ENCODE measurements around the gene CACNA2D4. TPM values are rescaled to one million over a fixed set of nuclear protein-coding genes. Genes with fewer than 3 reads are reported as not detected.

The CACNA2D4 gene
- total RNA-seq, 6 experiments from 2014 or later = 0.07 to 0.26 (median 0.23) TPM; not detected in 2

DNA sequence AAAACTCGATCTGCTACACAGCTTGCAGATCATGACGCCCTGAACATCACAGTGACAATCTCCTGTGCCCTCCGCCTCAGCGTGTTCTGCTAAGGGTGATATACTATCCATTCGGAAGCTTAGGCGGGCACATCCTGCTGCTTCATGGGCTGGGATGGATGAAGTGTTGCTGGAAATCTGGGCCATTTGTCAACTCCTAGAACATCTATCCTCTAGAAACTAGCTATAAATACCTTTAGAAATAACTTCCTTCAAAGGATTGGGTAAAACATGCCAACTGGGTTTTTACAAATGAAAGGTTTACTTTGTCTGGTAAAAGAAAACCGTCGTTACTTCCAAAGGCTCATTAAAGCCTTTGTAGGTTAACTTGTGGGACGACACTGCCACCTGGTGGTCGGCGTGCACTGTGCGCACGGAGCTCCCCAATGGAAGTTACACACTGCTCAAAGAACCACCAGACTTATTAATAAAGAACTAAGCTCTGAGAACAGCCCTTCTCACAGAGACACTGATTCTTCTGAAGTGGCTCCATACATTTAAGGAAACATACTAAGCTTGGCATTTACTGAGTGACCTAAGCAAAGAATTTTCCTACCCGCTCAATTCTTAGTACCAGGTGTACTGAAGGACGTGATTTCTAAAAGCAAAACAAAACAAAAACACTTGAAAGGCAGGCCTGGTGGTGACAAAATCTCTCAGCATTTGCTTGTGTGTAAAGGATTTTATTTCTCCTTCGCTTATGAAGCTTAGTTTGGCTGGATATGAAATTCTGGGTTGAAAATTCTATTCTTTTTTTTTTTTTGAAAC is 21.6 kb upstream of the CACNA2D4 start:
- DNase-seq = peak; percentile 70
- no peaks in the 10 kb centered on the region; the same call in none of the 2 replicates for H3K27me3 Mint-ChIP-seq (ENCODE audit: insufficient read depth)
- TF ChIP-seq, protein P1, sequence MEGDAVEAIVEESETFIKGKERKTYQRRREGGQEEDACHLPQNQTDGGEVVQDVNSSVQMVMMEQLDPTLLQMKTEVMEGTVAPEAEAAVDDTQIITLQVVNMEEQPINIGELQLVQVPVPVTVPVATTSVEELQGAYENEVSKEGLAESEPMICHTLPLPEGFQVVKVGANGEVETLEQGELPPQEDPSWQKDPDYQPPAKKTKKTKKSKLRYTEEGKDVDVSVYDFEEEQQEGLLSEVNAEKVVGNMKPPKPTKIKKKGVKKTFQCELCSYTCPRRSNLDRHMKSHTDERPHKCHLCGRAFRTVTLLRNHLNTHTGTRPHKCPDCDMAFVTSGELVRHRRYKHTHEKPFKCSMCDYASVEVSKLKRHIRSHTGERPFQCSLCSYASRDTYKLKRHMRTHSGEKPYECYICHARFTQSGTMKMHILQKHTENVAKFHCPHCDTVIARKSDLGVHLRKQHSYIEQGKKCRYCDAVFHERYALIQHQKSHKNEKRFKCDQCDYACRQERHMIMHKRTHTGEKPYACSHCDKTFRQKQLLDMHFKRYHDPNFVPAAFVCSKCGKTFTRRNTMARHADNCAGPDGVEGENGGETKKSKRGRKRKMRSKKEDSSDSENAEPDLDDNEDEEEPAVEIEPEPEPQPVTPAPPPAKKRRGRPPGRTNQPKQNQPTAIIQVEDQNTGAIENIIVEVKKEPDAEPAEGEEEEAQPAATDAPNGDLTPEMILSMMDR (IDR thresholded peaks at IDR 0.05) = peak; percentile 99
- H3K4me3 Mint-ChIP-seq = no peak overlapping the region
- H3K4me1 Mint-ChIP-seq (ENCODE audit: low read depth) = peaks cover 17% of the 10 kb centered on the region
- H3K27ac Mint-ChIP-seq = no peak overlapping the region
- H3K36me3 Mint-ChIP-seq (ENCODE audit: low read depth) = peaks cover 20% of the 10 kb centered on the region
- no peaks in the 10 kb centered on the region for H3K9me3 Mint-ChIP-seq

DNA sequence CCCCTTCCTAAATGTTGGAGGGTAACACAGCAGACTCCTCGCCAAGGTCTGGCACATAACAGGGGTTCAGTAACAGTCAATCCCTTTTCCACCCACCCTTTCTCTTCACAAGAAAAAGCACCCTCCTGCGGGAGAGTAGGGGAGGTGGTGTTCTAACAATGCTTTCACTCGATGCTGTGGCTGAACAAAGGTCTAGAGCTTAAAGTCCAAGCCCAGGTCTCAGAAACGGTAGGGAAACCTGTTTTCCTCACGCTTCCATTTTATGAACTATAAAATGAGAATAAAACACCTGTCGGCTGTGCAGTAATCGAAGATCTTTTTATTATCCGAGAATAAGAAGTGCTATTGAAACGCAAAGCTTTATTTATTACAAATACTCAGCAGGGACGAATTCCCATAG is 20.9 kb upstream of the CACNA2D4 start:
- Mint-ChIP-seq H3K27ac (no peak overlapping the region), H3K4me3 (no peak overlapping the region), H3K36me3 (ENCODE audit: low read depth) (peaks cover 14% of the 10 kb centered on the region), H3K9me3 (no peaks in the 10 kb centered on the region), H3K27me3 (ENCODE audit: insufficient read depth) (no peaks in the 10 kb centered on the region; the same call in none of the 2 replicates), H3K4me1 (ENCODE audit: low read depth) (peaks cover 17% of the 10 kb centered on the region)
- no peak for DNase-seq
- TF ChIP-seq, protein P1 (IDR thresholded peaks at IDR 0.05) = no peak

DNA sequence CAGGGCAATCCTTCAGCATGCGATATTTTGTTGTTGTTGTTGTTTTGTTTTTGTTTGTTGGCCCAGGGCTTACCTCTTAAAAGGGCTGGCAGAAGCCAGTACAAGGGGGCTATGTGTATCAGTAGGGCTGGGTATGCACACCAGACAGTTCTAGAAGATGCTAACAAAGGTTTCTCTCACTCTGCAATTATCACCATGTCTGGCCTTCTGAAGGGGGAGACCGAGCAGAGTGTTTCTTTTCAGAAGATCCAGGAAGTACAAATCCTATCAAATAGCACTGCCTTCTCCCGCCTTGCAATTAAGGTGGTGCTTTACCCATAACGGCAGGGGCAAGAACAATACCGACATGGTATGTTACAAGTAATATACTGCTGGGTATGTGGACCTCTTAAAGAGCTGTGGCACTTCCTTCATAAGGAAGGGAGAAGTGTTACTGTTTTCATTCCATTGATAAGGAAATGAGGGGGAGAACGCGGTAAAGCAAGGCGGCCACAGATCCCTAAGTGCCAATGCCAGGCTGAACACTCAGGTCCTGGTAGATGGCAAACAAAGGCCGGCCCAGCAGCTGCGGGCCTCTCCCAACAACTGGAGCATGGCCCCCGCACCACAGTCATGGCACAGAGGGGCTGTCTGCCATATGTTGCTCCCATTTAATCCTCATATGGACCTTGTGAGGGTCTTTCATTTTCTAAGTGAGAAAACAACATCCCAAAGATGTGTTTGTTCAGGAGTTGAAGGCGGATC is 19.2 kb upstream of the CACNA2D4 start:
- no peaks in the 10 kb centered on the region; the same call in none of the 2 replicates for H3K27me3 Mint-ChIP-seq (ENCODE audit: insufficient read depth)
- peaks cover 27% of the 10 kb centered on the region for H3K4me1 Mint-ChIP-seq (ENCODE audit: low read depth)
- H3K36me3 Mint-ChIP-seq (ENCODE audit: low read depth) = peaks cover 7% of the 10 kb centered on the region
- TF ChIP-seq, protein P1 (IDR thresholded peaks at IDR 0.05) = no peak
- H3K9me3 Mint-ChIP-seq = no peaks in the 10 kb centered on the region
- H3K4me3 Mint-ChIP-seq = no peak overlapping the region
- DNase-seq = no peak
- H3K27ac Mint-ChIP-seq = no peak overlapping the region

DNA sequence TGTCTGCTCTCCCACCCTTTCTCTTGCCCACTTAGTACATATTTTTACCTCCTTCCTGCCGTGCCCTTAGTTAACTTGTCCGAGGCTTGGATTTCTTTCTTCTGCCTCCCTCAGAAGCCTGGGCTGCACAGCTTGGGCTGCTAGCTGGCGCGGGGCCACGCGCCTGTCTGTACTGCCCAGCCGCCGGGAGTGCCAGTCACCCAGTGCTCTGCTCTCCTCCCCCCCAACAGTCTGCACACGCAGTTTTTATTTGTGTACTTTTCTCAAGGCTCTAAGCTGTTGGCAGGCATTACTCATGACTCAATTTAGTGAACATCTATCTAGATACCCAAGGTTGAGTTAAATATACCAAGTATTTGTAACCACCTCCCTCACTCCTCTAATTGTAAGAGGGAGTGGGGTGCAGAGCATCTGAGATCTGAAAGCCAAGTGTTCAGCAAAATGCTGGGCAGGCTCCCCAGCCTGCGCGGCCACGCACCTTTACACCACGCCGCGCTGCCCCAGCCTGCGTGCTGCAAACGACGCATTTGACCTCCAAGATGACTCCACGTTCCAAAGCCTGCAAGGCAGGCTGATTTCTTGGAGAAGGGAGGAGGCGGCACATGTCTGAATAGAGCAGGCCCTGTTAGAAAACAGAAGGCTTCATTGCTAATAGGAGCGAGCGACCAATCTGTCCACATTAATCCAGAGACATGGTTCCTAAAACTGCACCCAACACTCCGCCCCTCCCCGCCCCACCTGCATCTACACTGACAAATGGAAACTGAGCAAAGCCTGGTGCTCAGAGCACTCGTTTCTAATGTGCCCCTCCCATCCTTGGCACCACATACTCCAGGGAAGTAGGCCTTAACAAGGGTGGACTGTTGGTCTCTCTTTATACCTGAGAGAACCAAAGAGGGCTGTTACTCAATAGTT is 18.2 kb upstream of the CACNA2D4 start:
- TF ChIP-seq, protein P1 (IDR thresholded peaks at IDR 0.05) = no peak
- Mint-ChIP-seq H3K27me3 (ENCODE audit: insufficient read depth) (peaks cover 4% of the 10 kb centered on the region), H3K4me3 (no peak overlapping the region), H3K4me1 (ENCODE audit: low read depth) (peaks cover 30% of the 10 kb centered on the region), H3K36me3 (ENCODE audit: low read depth) (peaks cover 7% of the 10 kb centered on the region), H3K27ac (no peak overlapping the region), H3K9me3 (no peaks in the 10 kb centered on the region)
- DNase-seq = peak; percentile 52

DNA sequence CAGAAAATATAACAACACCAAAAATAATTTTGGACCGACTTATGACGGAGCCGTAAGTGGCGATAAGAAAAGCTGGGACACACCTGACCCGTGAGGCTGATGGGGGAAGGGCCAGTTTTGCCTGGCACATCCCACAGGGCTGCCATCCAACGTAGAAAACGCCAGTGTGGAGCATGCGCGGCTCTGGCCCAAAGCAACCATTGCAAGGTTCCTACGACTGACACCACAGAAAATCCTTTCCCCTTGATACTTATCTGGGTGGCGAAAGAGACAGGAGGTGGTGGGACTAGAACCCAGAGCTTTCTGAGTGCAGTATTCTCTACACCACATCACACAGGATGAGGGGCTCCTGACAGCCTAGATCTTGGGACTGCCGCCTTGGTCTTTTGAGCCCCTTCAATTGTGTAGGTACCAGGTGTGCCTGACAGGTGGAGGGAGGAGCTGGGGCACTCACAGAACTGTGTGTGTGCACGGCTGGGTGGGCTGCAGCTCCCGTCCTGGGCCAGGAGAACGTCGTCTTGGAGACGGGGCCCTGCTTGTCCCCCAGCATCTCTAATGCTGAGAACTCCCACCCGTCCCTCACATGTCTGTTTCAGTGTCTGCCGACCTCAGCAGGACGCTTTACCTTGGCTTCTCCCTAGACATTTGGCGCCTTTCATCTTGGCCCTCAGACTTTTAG is 17.4 kb upstream of the CACNA2D4 start:
- TF ChIP-seq, protein P1 (IDR thresholded peaks at IDR 0.05) = no peak
- no peaks in the 10 kb centered on the region for H3K9me3 Mint-ChIP-seq
- peaks cover 7% of the 10 kb centered on the region for H3K27me3 Mint-ChIP-seq (ENCODE audit: insufficient read depth)
- no peak for DNase-seq
- no peak overlapping the region for H3K4me3 Mint-ChIP-seq
- H3K36me3 Mint-ChIP-seq (ENCODE audit: low read depth) = peaks cover 2% of the 10 kb centered on the region
- H3K4me1 Mint-ChIP-seq (ENCODE audit: low read depth) = peaks cover 30% of the 10 kb centered on the region
- no peak overlapping the region for H3K27ac Mint-ChIP-seq
